Hepatocyte (in vitro differentiated cells): ENCODE data around the gene ZFP36L2.

Experiments used
- CTCF ChIP-seq: fragments of 200-600 bp; sonication (generic); IDR thresholded peaks from 2 replicates; pipeline ENCODE4 v1.5.1; 2016; ENCODE audit warnings: antibody characterized with exemption, mild to moderate bottlenecking; ENCODE audit not compliant: poor library complexity
- EZH2 ChIP-seq: fragments of 200-600 bp; sonication (generic); IDR thresholded peaks from 2 replicates; pipeline ENCODE4 v1.6.1; 2016; ENCODE audit warnings: antibody characterized with exemption, mild to moderate bottlenecking, borderline replicate concordance
- EZH2phosphoT487 ChIP-seq: fragments of 200-600 bp; sonication (generic); IDR thresholded peaks from one replicate; pipeline ENCODE4 v1.6.1; 2018; ENCODE audit warnings: antibody characterized with exemption, mild to moderate bottlenecking, low read depth, moderate library complexity; ENCODE audit not compliant: unreplicated experiment, severe bottlenecking

GRCh38 chr2:43198263-43198662 lies 28.1 kb downstream of the ZFP36L2 start:
- TF ChIP-seq EZH2phosphoT487 = no peak
- no peak for TF ChIP-seq EZH2
- no peak for TF ChIP-seq CTCF
